ENCODE results near the gene DAB2.

GRCh38 chr5:39449591-39449990, 24.8 kb upstream of the DAB2 start:
- TF ChIP-seq CTCF (conservative IDR thresholded peaks at IDR 0.05 in 1 of 2, IDR thresholded peaks at IDR 0.05 in 1 of 2; ENCODE audit: low read depth in 1 of 2, low read length in 2 of 2) = no peak
- no peak for TF ChIP-seq EZH2 (IDR thresholded peaks at IDR 0.05; ENCODE audit: low read length, missing control alignments)

Data from fibroblast of lung (primary cell).